ENCODE measurements around the gene FGF4.
"Not testable (repeated sequence)": the region's sequence is repeated elsewhere in the genome, so short reads cannot be mapped to it uniquely, and the experiment has no call there.

Gene FGF4

DNA sequence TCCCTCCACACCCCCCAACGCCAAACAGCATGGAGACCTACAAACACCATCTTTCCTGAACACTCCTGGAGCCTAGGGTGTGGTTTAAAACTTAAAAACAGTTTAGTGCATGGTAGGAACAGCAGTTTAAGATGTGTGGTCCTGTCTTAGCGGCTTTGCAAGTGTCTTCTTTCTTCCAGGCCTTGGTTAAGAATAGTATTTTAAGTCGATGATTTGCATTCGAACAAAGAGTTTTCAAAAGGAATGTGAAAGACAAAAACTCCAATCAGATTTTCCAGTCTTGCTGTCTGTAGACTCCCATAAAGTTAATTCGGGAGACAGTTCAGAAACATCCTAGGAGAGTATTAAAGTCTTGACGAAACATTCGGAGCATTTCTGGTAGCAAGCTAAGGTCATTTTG lies 3.7 kb downstream of the FGF4 start:
- DNase-seq, result no peak

DNA sequence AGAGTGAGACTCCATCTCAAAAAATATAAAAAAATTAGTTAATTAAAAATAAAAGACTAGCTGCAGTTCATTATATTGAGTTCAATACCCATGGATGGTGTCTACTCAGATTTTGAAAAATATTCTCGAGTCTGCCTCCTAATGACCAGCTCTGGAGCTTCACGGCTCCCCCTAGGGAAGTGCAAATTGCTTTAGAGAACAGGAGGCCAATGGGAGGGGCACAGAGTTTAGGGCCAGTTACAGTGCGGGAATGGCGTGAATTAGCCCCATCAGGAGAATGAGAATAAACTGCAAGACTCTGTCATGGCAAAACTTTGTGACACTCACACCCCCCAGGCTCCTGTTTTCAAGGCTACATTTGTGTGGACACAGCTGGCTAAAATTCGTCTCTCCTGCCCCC lies 4.6 kb downstream of the FGF4 start:
- no peak for DNase-seq

DNA sequence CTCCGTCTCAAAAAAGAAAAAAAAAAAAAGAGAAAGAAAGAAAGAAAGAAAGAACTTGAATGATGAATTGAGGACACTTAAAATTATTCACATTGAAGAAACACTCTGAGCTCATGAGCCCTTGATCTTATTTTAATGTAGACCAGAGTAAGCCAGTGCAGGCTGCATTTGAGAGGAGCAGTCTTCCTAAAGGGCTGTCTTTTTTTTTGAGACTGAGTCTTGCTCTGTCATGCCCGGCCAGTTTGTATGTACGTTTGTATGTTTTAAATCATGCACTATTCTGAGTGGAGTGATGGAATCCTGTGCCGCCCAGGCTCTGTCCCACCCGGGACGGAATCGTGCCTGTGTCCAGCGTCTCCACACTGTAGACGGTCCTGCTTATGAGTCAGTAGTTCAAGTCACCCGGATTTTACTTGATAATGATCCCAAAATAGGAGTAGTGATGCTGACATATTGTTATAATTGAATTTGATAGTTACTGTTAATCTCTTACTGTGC lies 9.6 kb downstream of the FGF4 start:
- no peak for DNase-seq

DNA sequence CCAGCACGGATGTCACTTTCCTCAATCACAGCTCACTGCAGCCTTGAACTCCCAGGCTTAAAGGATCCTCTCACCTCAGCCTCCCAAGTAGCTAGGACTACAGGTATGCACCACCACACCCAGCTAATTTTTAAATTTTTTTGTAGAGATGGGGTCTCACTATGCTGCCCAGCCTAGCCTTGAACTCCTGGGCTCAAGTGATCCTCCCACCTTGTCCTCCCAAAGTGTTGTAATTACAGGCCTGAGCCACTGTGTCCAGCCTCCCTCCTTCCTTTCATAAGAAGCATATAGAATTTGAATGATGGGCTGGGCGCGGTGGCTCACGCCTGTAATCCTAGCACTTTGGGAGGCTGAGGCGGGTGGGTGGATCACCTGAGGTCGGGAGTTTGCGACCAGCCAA lies 10.2 kb downstream of the FGF4 start:
- not testable (repeated sequence) for DNase-seq

DNA sequence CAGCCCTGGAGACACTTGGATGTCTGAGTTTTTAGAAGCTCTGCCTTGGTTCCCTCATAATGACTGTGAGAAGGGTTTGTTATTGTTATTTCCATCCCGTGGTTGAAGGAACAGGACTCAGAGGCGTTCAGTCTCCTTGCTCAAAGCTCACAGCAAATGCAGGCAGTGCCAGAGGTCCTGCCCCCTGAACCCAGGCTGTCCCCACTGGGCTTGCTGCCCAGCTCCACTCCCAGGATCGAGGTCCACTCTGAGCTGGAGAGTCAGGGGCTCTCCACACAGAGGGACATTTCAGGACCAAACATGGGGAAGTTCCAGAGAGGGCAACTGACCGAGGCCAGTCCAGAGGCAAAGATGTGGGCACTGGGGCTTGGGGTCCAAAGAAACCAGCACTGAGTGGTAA lies 14.8 kb downstream of the FGF4 start:
- no peak for DNase-seq

DNA sequence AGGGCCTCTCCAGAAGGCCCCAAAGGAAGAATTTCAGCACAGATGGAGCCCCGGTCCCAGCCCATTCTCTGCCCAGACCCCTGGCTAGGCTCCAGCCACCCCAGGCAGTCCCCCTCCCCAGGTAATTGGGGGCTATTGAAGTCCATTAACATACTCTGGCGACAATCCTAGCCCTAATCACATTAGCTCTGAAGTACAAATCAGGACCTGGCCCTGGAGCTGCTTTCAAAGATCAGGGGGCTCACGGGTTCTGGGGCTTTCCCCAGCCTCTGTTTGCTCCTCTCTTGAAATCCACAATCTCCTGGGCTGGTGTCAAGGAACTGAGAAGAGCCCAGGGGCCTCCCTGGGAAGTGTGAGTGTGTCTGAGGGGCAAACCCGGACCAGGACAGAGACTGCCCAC lies 22.3 kb downstream of the FGF4 start:
- DNase-seq, result no peak

DNA sequence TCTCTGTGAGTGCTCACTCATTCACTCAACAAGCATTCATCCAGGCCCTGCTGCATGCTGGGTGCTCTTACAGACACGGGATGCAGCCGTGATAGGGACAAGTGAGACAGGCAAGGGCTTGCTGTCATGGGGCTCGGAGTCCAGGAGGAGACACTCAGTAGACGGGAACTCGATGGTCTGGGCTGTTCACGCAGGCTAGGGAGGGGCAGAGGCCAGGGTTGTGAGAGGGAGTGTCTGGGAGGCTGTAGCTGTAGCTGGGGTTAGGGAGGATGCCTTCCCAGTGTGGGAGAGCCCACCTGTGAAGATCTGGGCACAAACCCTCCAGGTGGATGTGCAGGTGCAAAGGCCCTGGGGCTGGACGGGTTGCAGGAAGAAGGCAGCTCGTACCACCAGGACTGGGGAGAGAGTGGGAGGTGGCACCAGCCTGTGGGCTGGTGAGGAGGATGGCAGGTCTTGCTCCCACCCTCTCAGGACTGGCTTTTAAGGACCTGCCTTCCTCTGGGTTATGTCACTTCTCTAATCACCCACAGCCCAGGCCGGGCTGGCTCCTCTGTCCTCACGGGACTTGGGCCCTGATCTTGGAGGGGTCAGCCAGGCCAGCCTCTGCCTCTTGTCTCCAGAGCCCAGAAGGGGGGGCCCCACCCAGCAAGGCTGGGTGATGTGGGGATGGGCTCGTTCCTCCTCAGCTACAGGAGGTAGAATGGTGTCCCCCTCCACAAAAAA lies 24.1 kb downstream of the FGF4 start:
- DNase-seq, result no peak

DNA sequence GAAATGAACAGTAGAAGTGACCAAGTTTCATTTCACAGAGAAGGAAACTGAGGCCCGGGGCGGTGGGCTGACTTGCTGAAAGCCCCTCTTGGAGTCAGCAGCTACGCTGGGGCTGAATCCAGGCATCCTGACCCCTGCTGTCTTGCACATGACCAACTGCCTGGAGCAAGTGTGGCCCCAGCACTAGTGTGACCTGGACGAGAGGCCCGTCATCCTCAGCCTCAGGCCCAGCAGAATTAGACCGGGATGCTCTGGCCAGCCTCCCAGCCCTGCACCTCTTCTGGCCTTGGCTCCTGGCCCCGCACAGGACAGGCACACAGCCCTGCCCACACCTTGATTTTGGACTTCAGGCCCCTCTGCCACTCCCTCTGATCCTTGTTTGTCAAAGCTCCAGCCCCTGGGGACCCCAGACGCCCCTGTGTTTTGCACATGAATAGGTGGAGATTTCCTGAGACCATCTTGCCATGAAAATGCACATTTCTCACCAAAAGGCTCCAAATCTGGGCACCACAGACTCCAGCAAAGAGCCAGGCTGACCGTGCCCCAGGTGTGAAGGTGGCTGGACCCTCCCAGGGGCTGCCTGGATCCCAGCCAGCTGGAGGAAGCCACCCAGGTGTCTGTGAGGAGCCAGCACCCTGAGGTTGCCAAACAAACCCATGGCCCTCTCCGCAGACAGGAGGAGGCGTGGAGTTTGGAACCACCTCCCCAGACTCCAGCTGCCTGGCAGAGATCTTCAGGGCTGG lies 24.9 kb downstream of the FGF4 start:
- no peak for DNase-seq

DNA sequence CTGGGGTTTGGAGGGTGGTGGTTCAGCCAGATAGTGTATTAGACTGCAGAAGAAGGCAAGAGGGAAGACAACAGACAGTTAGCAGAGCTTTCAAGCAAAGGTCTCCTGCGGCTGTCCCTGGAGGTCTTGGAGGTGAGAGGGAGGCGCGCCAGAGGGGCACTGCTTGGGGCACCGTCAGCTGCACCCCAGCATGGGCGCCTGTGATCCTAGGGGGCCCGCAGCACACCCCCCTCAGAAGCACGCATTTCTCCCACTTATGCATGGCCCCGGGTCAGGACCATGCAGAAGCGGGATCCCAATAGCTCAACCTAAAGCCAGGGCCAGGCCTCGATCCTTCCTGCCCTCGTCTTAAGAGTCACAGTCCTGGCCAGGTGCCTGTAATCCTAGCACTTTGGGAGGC lies 26.5 kb downstream of the FGF4 start:
- DNase-seq, result no peak

DNA sequence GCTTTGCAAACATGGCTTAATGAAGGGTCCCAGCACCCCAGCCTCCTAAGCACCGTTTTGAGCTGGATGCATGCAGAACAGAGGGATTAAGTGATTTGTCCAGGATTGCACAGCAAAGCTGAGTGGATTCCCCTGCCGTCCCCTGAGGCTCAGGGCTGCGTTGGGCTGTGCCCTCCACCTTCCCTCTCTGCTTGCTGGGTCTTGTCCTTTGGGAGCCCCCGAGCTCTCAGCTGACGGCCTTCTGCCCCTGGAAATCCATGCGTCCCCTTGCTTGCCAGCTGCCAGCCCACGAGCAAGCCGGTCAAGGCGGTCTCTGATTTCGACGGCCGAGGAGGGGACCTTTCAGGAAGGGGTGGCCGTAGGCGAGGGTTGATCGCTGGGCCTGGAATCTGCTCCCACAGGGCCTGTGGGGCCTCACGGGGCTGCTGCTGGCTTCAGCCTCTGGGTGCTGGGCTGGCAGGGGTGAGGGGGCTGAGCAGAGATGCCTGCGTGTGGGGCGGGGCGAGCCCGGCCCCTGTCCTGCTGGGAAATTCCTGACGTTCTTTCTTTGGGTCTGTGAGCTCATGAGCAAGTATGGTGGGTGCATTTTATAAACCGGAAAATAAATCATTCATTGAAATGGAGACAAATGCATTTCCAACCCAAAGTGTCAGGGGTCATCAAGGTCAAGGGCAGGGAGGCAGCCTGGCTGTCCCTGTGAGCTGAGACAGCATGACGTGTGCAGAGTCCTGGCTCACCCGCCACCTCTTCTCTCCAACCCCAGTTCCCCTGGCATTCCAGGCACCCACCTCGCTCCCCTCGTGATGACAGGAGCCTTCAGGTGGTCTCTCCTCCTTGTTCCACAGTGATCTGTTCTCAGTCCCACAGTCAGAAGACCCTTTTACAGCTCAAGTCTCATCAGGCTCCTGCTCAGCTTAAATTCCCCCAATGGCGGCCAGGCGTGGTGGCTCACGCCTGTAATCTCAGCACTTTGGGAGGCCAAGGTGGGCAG lies 28.1 kb downstream of the FGF4 start:
- DNase-seq, result no peak

DNA sequence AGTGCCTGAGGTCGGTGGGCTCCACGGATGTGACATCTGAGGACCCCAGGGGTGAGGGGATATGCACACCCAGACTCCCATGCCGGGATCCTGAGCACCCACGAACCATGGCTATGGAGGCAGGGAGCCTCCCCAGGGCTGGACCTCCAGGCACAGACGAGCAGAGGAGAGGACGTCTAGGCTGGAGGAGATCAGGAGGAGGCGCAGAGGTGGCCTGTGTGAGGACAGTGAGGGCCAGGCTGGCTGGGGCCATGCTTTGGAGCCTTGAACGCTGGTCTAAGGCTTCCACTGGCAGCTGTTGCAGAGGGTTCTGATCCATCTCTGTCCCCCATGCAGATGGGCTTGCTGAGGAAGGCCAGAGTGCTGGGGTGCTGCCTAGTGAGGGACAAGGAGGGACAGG lies 29.0 kb downstream of the FGF4 start:
- no peak for DNase-seq

DNA sequence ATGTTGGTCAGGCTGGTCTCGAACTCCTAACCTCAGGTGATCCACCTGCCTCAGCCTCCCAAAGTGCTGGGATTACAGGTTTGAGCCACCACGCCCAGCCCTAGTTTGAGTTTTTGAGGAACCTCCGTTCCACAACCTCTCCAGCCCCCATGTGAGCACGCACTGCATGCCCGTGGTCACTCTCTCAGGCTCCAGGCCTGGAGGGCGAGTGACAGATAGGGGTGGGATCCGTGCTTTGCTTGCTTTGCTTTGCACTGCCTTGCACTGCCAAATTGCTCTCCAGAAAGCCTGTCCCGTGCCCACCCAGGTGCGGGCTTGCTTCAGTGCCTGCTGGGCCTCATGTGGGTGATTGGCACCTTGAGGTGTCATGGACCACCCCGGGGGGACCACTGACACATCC lies 29.9 kb downstream of the FGF4 start:
- DNase-seq, result no peak

DNA sequence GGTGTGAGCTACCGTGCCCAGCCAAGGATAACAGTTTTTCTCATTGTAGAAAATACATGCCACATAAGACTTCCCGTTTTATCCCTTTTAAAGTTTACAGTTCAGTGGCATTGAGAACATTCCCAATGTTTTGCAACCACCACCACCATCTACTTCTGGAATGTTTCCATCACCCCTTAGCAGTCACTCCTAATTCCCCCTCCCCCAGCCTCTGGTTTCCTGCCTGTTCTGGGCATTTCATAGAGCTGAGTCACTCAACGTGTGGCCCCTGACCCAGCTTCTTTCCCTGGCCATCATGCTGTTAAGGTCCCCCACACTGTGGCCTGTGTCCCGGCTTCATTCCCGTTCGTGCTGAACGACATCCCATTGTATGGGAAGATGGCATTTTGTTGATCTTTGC lies 30.7 kb downstream of the FGF4 start:
- DNase-seq, result no peak

DNA sequence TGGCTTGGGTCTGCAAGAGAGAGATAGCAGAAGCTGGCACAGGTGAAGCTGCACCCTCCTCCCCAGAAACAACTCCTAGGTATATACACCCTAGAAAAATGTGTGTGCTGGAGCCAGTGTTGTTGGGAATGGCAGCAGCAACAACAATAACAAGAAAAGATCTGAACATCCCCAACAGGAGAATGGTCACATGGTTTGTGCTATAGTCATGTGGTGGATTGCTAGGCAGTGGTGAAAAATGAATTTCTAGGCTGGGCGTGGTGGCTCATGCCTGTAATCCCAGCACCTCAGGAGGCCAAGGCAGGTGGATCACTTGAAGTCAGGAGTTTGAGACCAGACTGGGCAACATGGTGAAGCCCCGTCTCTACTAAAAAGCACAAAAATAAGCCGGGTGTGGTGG lies 40.3 kb downstream of the FGF4 start:
- DNase-seq, result no peak

DNA sequence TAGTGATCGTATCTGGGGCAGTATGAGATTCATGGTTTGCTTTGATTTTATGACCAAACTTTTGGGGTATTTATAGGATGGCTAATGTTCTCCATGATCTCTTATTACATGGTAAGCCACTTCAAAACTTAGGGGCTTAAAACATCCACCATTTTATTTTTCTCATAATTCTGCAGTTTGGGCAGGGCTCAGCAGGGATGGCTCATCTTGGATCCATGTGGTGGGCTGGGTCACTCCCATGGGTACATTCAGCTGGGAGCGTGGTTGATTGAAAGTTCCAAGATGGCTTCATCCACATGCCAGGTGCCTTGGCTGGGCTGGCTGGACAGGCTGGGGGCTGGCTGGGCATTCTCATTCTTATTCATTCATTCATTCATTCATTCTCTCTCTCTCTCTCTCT lies 40.8 kb downstream of the FGF4 start:
- DNase-seq, result no peak

DNA sequence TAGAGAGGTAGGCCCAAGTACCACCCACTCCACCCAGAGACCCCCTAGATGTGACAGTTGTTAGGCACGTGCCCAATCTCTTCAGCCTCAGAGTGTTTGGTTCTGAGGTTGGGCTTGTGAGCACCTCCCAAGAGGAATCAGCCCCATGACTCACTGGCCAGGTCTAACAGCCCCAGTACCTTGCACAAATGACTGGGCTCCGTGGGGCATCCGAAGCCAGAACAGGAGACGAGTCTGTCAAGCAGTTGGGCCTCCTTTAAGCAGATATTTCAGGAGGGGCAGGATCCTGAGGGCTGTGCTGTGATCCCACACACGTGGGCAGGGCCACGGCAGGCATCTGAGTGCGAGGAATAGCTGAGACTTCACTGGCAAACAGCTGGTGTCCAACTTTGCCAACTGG lies 42.2 kb downstream of the FGF4 start:
- no peak for DNase-seq

DNA sequence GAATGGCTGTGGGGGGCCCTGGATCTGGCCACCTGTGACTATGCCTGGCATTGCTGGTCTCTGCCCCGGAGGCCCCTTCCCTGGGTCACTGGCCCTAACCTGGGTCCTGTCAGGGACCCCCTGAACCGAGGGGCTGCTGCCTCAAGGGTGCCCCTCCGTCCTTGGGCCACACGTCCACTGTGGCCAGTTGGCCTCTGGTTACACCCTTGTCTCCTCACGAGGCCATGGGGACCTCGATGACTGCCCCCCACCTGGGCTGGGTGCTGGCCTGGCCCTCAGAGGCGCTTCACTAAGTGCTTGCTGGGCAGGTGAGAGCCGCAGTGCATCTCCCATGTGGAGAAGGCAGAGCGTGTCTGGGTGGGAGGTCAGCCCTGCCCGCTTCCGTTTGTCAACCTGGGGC lies 44.0 kb downstream of the FGF4 start:
- DNase-seq, result no peak

DNA sequence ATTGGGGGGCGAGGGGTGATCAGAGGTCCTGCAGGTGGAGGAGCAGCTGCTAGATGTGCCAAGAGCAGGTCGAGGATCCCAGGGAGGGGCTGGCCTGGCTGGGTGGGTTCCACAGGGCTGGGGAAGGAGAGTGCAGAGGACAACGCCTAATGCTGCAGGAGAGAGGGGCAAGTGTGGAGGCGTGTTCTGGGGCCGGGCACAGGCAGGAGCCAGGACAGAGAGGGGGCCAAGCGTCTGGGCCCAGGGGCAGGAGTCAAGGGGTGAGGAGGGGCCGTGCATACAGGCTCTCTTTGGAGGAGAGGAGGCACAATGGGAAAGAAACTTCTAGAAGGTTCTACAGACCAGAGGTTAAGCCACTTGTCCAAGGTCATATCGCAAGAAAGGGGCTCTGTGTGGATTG lies 44.6 kb downstream of the FGF4 start:
- no peak for DNase-seq

DNA sequence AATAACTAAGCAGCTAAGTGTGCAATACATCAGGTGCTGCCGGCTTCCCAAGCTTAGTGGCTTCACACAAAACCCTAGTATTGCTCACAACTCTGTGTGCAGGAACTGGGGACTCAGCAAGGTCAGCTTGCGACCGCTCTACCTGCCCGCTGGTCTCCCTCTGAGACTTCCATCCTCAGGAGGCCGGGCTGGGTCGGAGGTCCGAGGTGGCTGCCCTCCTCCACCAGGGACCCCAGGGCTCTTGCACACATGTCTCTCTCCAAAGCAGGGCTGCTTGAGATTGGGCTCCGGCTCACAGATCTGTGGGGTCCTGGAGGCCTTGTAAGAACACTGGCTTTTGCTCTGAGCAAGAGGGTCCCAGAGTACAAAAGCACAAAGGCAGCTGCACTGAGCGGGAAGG lies 45.9 kb downstream of the FGF4 start:
- DNase-seq, result no peak

DNA sequence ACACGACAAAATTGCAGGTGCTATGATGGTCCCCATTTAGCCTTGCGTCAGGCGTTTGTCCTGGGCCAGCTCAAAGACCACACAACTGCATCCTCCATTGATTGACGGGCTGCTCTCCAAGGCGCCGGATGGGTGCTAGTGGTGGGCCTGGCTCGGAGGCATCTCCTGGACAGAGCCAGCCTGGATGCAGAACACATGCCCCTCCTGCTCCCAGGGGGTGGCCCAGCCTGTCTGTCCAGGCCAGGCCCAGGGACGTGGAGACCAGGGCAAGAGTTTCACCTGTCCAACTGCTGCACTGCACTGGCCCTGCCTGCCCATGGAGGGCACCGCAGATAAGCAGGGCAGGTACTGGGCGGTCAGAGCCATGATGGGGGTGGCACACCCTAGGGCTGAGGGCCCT lies 47.9 kb downstream of the FGF4 start:
- DNase-seq, result no peak

DNA sequence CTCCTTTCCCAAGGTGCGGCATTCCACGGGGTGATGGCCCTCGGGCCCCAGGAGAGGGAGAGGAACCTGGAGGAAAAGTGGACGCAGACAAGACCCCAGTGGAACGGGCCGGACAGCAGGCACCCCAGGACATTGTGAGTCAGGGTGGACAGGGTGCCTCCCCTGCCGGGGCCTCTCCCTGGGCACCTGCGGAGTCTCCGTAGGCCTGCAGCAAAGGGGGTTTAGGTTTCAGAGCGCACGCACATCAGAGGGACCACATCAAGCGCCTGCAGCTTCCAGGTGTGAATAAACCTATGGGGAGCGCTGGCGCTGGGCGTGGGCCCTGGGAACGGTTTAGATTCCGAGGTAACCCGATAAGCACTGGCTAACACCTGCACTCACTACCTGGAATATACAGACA lies 48.7 kb downstream of the FGF4 start:
- no peak for DNase-seq

DNA sequence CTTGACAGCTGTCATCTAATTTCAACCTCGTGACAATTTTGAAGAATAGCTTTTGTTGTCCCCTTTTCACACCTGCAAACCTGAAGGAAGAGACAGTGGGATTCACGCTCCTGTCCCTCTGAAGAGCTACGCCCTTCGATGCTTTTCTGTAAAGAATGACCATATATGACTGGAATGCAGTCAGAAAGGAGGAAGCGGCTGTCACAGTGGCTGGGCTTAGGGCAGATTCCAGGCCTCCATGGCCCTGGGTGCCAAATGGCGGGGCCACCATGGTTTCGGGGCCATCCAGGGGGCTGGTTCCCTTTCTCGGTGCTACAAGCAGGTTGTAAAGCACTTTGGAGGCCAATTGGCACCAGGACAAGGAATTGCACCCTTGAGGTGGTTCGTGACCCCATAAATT lies 49.1 kb downstream of the FGF4 start:
- DNase-seq, result no peak

DNA sequence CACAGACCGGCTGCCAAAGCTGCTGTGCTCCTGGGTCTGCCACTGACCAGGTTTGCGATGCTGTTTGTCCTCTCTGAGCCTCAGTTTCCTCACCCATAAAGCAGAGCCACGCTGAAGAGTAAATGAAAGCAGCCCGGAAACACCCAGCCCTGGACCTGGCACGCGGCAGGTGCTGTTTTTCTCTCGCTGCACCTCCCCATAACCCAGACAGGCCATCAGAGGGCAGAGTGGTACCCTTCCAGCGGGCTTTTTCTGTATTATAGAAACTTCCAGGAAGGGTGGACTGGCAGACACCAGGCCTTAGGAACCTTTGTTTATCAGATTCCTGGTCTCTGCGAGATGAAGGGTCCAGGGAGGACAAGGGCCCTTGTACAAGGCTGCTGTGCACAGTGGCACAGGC lies 53.4 kb downstream of the FGF4 start:
- DNase-seq, result no peak

Data from hippocampal formation (tissue), 2 donors.